Measurements from ENCODE around the gene HFE.
"Not testable (repeated sequence)": the region's sequence is repeated elsewhere in the genome, so short reads cannot be mapped to it uniquely, and the experiment has no call there.

The HFE gene, protein sequence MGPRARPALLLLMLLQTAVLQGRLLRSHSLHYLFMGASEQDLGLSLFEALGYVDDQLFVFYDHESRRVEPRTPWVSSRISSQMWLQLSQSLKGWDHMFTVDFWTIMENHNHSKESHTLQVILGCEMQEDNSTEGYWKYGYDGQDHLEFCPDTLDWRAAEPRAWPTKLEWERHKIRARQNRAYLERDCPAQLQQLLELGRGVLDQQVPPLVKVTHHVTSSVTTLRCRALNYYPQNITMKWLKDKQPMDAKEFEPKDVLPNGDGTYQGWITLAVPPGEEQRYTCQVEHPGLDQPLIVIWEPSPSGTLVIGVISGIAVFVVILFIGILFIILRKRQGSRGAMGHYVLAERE

GRCh38 chr6:26087284-26088115 is at the start of gene HFE:
TSS of gene HFE (plus strand) at chr6:26087429. CDS start at chr6:26087441, 12 bp downstream.
- no peak for DNase-seq

GRCh38 chr6:26041946-26042345 is 45.3 kb upstream of the HFE start:
- no peak for DNase-seq

GRCh38 chr6:26043384-26044139 is 43.7 kb upstream of the HFE start:
- peak; percentile 96 for DNase-seq

- DNase-seq, result no peak
These were observed 42.8 kb upstream of the HFE start for GRCh38 chr6:26044140-26045064.

DNA sequence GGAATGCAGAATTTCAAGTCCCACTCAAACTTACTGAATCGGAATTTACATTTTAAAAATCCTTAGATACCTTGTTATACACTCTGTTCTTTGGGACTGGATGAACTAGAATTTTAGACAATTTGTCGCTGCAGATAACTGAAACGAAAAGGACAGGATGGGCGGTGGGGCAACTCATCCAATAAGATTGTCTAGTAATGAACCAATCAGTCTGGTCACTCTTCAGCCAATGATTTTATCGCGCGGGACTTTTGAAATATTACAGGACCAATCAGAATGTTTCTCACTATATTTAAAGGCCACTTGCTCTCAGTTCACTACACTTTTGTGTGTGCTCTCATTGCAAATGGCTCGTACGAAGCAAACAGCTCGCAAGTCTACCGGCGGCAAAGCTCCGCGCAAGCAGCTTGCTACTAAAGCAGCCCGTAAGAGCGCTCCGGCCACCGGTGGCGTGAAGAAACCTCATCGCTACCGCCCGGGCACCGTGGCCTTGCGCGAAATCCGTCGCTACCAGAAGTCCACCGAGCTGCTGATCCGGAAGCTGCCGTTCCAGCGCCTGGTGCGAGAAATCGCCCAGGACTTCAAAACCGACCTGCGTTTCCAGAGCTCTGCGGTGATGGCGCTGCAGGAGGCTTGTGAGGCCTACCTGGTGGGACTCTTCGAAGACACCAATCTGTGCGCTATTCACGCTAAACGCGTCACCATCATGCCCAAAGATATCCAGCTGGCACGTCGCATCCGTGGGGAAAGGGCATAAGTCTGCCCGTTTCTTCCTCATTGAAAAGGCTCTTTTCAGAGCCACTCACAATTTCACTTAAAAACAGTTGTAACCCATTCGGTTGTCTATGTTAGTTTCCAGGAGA is 41.9 kb upstream of the HFE start:
- peak; percentile 95 for DNase-seq

- peak; percentile 65 for DNase-seq
These were observed 41.3 kb upstream of the HFE start for GRCh38 chr6:26045928-26046368.

DNA sequence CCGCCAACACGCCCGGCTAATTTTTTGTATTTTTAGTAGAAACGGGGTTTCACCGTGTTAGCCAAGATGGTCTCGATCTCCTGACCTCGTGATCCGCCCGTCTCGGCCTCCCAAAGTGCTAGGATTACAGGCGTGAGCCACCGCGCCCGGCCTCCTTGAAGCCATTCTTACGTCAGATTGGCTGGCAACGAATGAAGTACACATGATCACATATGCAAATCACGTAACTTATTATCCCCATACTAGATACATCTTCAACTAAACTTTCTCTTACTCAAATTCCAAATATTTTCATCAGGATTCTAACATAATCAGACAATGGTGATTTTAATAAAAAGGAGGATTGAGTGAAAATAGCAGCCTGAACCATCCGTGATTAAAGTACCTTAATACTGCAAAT is 39.9 kb upstream of the HFE start:
- not testable (repeated sequence) for DNase-seq

DNA sequence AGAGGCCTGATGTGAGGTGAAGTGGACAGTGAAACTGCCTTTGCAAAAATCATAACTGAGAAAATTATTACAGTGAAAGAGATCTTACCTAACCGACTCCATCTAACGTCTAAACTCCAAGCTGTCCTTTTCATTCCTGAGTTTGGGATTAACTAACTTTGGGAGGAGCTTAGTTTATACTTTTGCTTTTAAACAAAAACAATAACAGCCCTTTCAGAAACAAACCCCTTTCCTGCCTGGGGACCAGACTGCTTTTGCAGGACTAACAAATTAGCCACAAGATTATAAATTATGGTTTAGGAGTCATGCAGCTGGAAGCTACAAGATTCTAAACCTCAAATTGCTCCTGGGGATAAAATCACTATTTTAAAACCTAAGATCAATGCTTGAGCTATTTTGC is 38.6 kb upstream of the HFE start:
- DNase-seq, result no peak

- no peak for DNase-seq
These were observed 35.4 kb upstream of the HFE start for GRCh38 chr6:26051665-26052310.

DNA sequence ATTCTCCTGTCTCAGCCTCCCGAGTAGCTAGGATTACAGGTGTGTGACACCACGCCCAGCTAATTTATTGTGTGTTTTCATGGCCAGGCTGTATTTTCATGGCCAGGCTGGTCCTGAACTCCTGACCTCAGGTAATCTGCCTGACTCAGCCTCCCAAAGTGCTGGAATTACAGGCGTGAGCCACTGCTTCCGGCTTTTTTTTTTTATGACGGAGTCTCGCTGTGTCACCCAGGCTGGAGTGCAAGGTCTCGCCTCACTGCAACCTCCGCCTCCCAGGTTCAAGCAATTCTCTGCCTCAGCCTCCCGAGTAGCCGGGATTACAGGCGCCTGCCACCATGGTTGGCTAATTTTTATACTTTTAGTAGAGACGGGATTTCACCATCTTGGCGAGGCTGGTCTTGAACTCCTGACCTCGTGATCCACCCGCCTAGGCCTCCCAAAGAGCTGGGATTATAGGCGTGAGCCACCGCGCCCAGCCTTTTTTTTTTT is 34.4 kb upstream of the HFE start:
- DNase-seq, result not testable (repeated sequence)

GRCh38 chr6:26053992-26054780 is 33.0 kb upstream of the HFE start:
- peak; percentile 68 for DNase-seq

GRCh38 chr6:26054781-26055718 is 32.2 kb upstream of the HFE start:
- DNase-seq, result peak; percentile 95

GRCh38 chr6:26055719-26056582 is 31.3 kb upstream of the HFE start:
- peak; percentile 90 for DNase-seq

GRCh38 chr6:26056583-26057350 is 30.5 kb upstream of the HFE start:
- peak; percentile 62 for DNase-seq

GRCh38 chr6:26057899-26058298 is 29.3 kb upstream of the HFE start:
- DNase-seq, result peak; percentile 43

DNA sequence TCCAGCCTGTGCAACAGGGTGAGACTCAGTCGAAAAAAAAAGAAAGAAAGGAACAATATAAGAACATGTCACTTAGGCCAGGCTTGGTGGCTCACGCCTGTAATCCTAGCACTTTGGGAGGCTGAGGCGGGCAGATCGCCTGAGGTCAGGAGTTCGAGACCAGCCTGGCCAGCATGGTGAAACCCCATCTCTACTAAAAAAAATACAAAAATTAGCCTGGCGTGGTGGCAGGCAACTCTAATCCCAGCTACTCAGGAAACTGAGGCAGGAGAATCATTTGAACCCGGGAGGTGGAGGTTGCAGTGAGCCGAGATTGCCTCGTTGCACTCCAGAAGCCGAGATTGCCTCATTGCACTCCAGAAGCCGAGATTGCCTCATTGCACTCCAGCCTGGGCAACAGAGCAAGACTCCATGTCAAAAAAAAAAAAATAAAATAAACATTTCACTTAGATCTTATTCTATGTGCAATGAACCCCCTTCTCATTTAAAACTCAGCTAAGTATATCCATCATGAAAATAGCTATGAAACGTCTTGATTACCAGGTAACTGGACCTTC is 28.7 kb upstream of the HFE start:
- DNase-seq, result not testable (repeated sequence)

Data from NCI-H2171 treated with DMSO at 0.1 percent for 48 hours (cell line).